ENCODE data around the gene SHCBP1L. TPM values are rescaled to one million over a fixed set of nuclear protein-coding genes. Genes with fewer than 3 reads are reported as not detected.

Gene SHCBP1L
- total RNA-seq, 1 donor from 2014 or later = not detected

- no peak for TF ChIP-seq CTCF (IDR thresholded peaks at IDR 0.05; ENCODE audit: borderline replicate concordance)
- intact Hi-C loops (cut with micrococcal nuclease) = loop anchor here (10.0 kb wide), 1 partner anchor 160 kb away; no protein-coding TSS in a partner anchor
- Histone ChIP-seq H3K9me3 (replicated peaks) (no peaks in the 10 kb centered on the region), H3K4me3 (no peak overlapping the region), H3K27me3 (ENCODE audit: low read depth) (no peaks in the 10 kb centered on the region), H3K27ac (replicated peaks) (no peak overlapping the region), H3K36me3 (no peaks in the 10 kb centered on the region), H3K4me1 (peaks cover 6% of the 10 kb centered on the region)
- DNase-seq = no peak
Observed at GRCh38 chr1:182965096-182965495, 12.1 kb upstream of the SHCBP1L start.

- Histone ChIP-seq H3K4me1 (peaks cover 6% of the 10 kb centered on the region), H3K4me3 (peak overlapping the region; percentile 45), H3K27ac (replicated peaks) (peak overlapping the region; percentile 70), H3K9me3 (replicated peaks) (no peaks in the 10 kb centered on the region), H3K36me3 (no peaks in the 10 kb centered on the region), H3K27me3 (ENCODE audit: low read depth) (no peaks in the 10 kb centered on the region)
- TF ChIP-seq CTCF (IDR thresholded peaks at IDR 0.05; ENCODE audit: borderline replicate concordance) = peak; percentile 98
- intact Hi-C loops (cut with micrococcal nuclease) = loop anchor here (2.0 to 10.0 kb wide), 3 partner anchors 60 to 266 kb away; partner anchors contain the start of gene LAMC1
- peak; percentile 81 for DNase-seq
Observed at GRCh38 chr1:182962554-182963115, 9.7 kb upstream of the SHCBP1L start.

GRCh38 chr1:182960046-182960445 is 7.1 kb upstream of the SHCBP1L start:
- Histone ChIP-seq H3K9me3 (replicated peaks) (no peaks in the 10 kb centered on the region), H3K4me1 (peaks cover 6% of the 10 kb centered on the region), H3K36me3 (no peaks in the 10 kb centered on the region), H3K27ac (replicated peaks) (no peak overlapping the region), H3K4me3 (no peak overlapping the region), H3K27me3 (ENCODE audit: low read depth) (no peaks in the 10 kb centered on the region)
- no peak for DNase-seq
- no peak for TF ChIP-seq CTCF (IDR thresholded peaks at IDR 0.05; ENCODE audit: borderline replicate concordance)
- intact Hi-C loops (cut with micrococcal nuclease) = loop anchor here (5.0 to 10.0 kb wide), 2 partner anchors 62 to 165 kb away; partner anchors contain the start of gene LAMC1

GRCh38 chr1:182957902-182958395 is 5.0 kb upstream of the SHCBP1L start:
- Histone ChIP-seq H3K4me1 (peaks cover 8% of the 10 kb centered on the region), H3K27me3 (ENCODE audit: low read depth) (peaks cover 6% of the 10 kb centered on the region), H3K27ac (replicated peaks) (no peak overlapping the region), H3K9me3 (replicated peaks) (no peaks in the 10 kb centered on the region), H3K36me3 (no peaks in the 10 kb centered on the region), H3K4me3 (no peak overlapping the region)
- TF ChIP-seq CTCF (IDR thresholded peaks at IDR 0.05; ENCODE audit: borderline replicate concordance) = no peak
- intact Hi-C loops (cut with micrococcal nuclease) = no loop called here
- DNase-seq = no peak

GRCh38 chr1:182956708-182957365 is 3.9 kb upstream of the SHCBP1L start:
- H3K27me3 ChIP-seq (ENCODE audit: low read depth) = peaks cover 17% of the 10 kb centered on the region
- no peak for DNase-seq
- H3K4me3 ChIP-seq = no peak overlapping the region
- TF ChIP-seq CTCF (IDR thresholded peaks at IDR 0.05; ENCODE audit: borderline replicate concordance) = no peak
- intact Hi-C loops (cut with micrococcal nuclease) = no loop called here
- no peaks in the 10 kb centered on the region for H3K36me3 ChIP-seq
- no peaks in the 10 kb centered on the region for H3K9me3 ChIP-seq (replicated peaks)
- H3K4me1 ChIP-seq = peaks cover 11% of the 10 kb centered on the region
- H3K27ac ChIP-seq (replicated peaks) = no peak overlapping the region

Measured in left ventricle myocardium inferior (tissue), 1 donor.